HepG2 (cell line): ENCODE data around the gene CXCL17. TPM values are rescaled to one million over a fixed set of nuclear protein-coding genes. Genes with fewer than 3 reads are reported as not detected.

ENCODE experiments used
- ATAC-seq: fragments of 200-7000 bp; cut with Tn5 transposase; 3 replicates; pipeline ENCODE4 v1.9.1; 2020; ENCODE audit warnings: mild to moderate bottlenecking, moderate library complexity
- Bru-seq: library from RNA; stranded (reverse); fragments of 400-500 nt; gene quantifications from one replicate; lab custom pipeline; 2021; lab: Mats Ljungman, UMichigan
- BruChase-seq, 2 experiments: library from RNA; stranded (reverse); fragments of 400-500 nt; gene quantifications; one replicate each; lab custom pipeline; 2021; lab: Mats Ljungman, UMichigan
- BruUV-seq: library from RNA; stranded (reverse); fragments of 400-500 nt; replicated peaks from 2 replicates; lab custom pipeline; 2021; lab: Mats Ljungman, UMichigan
- CTCF ChIA-PET: fragments of 300-600 bp; formaldehyde crosslinking; extraction: SDS; loops from one replicate; lab custom pipeline; 2021; ENCODE audit warnings: low total read pairs, inconsistent platforms, low intra/inter-chr PET ratio; lab: Yijun Ruan, JAX
- POLR2A ChIA-PET: fragments of 350-600 bp; sonication (Branson Sonifier 250); formaldehyde crosslinking; loops from one replicate; lab custom pipeline; 2020; ENCODE audit warnings: antibody characterized with exemption, inconsistent platforms; lab: Yijun Ruan, JAX
- DNase-seq: peaks from one replicate; pipeline ENCODE4 v3.0.0-alpha.2; 2015; ENCODE audit warnings: low spot score
- FAIRE-seq: peaks from 3 replicates; lab custom pipeline; 2011; peaks lifted over from hg19 to GRCh38; lab: Jason Lieb, UNC
- H2AFZ ChIP-seq: one replicate; pipeline ENCODE4 v1.6.1; 2011; ENCODE audit warnings: low read length, inconsistent platforms
- H3K27ac ChIP-seq: fragments of 300-600 bp; 3 replicates; pipeline ENCODE4 v1.8.0; 2011; ENCODE audit warnings: mixed run types, mild to moderate bottlenecking, mixed read lengths, low read length, inconsistent platforms; ENCODE audit not compliant: insufficient read depth; ENCODE audit errors: extremely low read length
- H3K27me3 ChIP-seq, 2 experiments: fragments of 200-600 bp in 1 of 2; 2 replicates in 1 of 2; 3 replicates in 1 of 2; pipeline versions ENCODE4 v1.6.0 to v1.8.0; 2011; ENCODE audit warnings: low read length in 2 of 2, mild to moderate bottlenecking in 2 of 2, moderate library complexity in 2 of 2, inconsistent platforms in 1 of 2; ENCODE audit not compliant: insufficient read depth in 2 of 2, control insufficient read depth in 1 of 2
- H3K36me3 ChIP-seq, 2 experiments: fragments of 200-600 bp in 1 of 2; replicated peaks in 1 of 2; 2 replicates in 1 of 2; 3 replicates in 1 of 2; pipeline versions ENCODE4 v1.5.1 to v1.8.0; 2011; ENCODE audit warnings: low read length in 2 of 2, inconsistent platforms in 1 of 2; ENCODE audit not compliant: insufficient read depth in 2 of 2, control insufficient read depth in 1 of 2
- H3K4me1 ChIP-seq: 2 replicates; pipeline ENCODE4 v1.5.1; 2012; ENCODE audit warnings: low read length, inconsistent platforms; ENCODE audit not compliant: insufficient read depth
- H3K4me2 ChIP-seq: 2 replicates; pipeline ENCODE4 v1.6.0; 2011; ENCODE audit warnings: low read depth, low read length, inconsistent platforms
- H3K4me3 ChIP-seq, 3 experiments: fragments of 200-600 bp in 1 of 3; sonication (generic), shearing (Covaris generic) in 1 of 3; replicated peaks in 1 of 3; 2 replicates each; pipeline ENCODE4 v1.5.1; 2011 to 2016; ENCODE audit warnings: low read length in 3 of 3, inconsistent platforms in 2 of 3, low read depth in 2 of 3, mild to moderate bottlenecking in 2 of 3, control low read depth in 1 of 3, mixed read lengths in 1 of 3; ENCODE audit not compliant: insufficient read depth in 1 of 3
- H3K79me2 ChIP-seq: one replicate; pipeline ENCODE4 v1.6.1; 2011; ENCODE audit warnings: low read length, inconsistent platforms; ENCODE audit not compliant: insufficient read depth
- H3K9ac ChIP-seq: 2 replicates; pipeline ENCODE4 v1.6.0; 2011; ENCODE audit warnings: mild to moderate bottlenecking, low read depth, low read length, inconsistent platforms; ENCODE audit not compliant: insufficient read depth
- H3K9me3 ChIP-seq: 2 replicates; pipeline ENCODE4 v1.5.1; 2012; ENCODE audit warnings: mild to moderate bottlenecking, low read length
- H4K20me1 ChIP-seq: 2 replicates; pipeline ENCODE4 v1.6.0; 2011; ENCODE audit warnings: inconsistent platforms, mild to moderate bottlenecking, low read length, moderate library complexity; ENCODE audit not compliant: insufficient read depth
- CEBPB ChIP-seq: IDR thresholded peaks from 2 replicates; pipeline ENCODE4 v1.6.1; 2011; ENCODE audit warnings: low read depth, low read length, improper control_type of control experiment, borderline replicate concordance
- CEBPG ChIP-seq: IDR thresholded peaks from 2 replicates; pipeline ENCODE4 v1.6.1; 2016
- ZBTB38 ChIP-seq: sonication (generic); formaldehyde crosslinking; IDR thresholded peaks from 2 replicates; pipeline ENCODE4 v1.5.1; 2020; ENCODE audit warnings: mild to moderate bottlenecking, missing genetic modification reagents
- ZNF878 ChIP-seq: sonication (generic); formaldehyde crosslinking; IDR thresholded peaks from 2 replicates; pipeline ENCODE4 v1.8.1; 2023; ENCODE audit warnings: mild to moderate bottlenecking, missing genetic modification reagents, moderate library complexity
- WGBS: methylation state at CpG from one replicate; pipeline ENCODE4 v1.1.6; 2017; ENCODE audit warnings: low lambda C conversion rate; 5-methylcytosine and 5-hydroxymethylcytosine counted together
- in situ Hi-C: cut with HindIII; loops from 2 replicates; pipeline ENCODE4 v1.10.0; 2017; ENCODE audit warnings: low pct_unique_long_range_greater_than_20kb; ENCODE audit not compliant: extremely low pct_ligation_motif_present
- intact Hi-C: fragments of 100-400 bp; cut with micrococcal nuclease; formaldehyde crosslinking; loops from one replicate; pipeline ENCODE4 v1.10.0; 2022; ENCODE audit not compliant: unreplicated experiment
- long read RNA-seq, 2 experiments: library from RNA in 1 of 2; library from polyadenylated mRNA in 1 of 2; stranded (forward) in 1 of 2; unstranded in 1 of 2; transcript quantifications; one replicate each; pipeline ENCODE4 v2.0.0, GENCODE V29; 2019 to 2022
- polyA minus RNA-seq, 3 experiments: library from RNA; depleted of rRNA, polyadenylated mRNA; stranded (reverse); fragments of >200 nt; gene quantifications; 2 replicates each; pipeline ENCODE4 v1.2.3, GENCODE V29; 2011; ENCODE audit warnings: low replicate concordance in 1 of 3
- polyA plus RNA-seq, 8 experiments: library from polyadenylated mRNA; depleted of rRNA in 3 of 8; stranded (reverse) in 7 of 8; unstranded in 1 of 8; fragments of >200 nt; fragmentation: Illumina TruSeq in 4 of 8; extraction: Trizol in 4 of 8; gene quantifications; 2 replicates each; pipeline versions ENCODE4 v1.2.1 to v1.2.3, GENCODE V29; 2011 to 2016; ENCODE audit warnings: low read depth in 4 of 8, missing spikeins in 1 of 8, mixed read lengths in 1 of 8; ENCODE audit not compliant: insufficient read depth in 1 of 8
- total RNA-seq, 5 experiments: library from RNA; depleted of rRNA; stranded (reverse); fragments of >200 nt; fragmentation: Illumina TruSeq; extraction: Trizol; gene quantifications; 2 replicates each; pipeline ENCODE4 v1.2.3, GENCODE V29; 2016; ENCODE audit warnings: low read depth in 1 of 5
- TF ChIP-seq, protein P1 (sequence below): sonication (generic); formaldehyde crosslinking; IDR thresholded peaks from 2 replicates; pipeline ENCODE4 v1.4.0; 2020; ENCODE audit warnings: mild to moderate bottlenecking, missing genetic modification reagents
- TF ChIP-seq, protein P2 (sequence below): sonication (generic); formaldehyde crosslinking; IDR thresholded peaks from 2 replicates; pipeline ENCODE4 v1.5.0; 2020; ENCODE audit warnings: mild to moderate bottlenecking, missing genetic modification reagents, borderline replicate concordance

Gene CXCL17, protein sequence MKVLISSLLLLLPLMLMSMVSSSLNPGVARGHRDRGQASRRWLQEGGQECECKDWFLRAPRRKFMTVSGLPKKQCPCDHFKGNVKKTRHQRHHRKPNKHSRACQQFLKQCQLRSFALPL
- not detected in 2 replicates for total RNA-seq (2016; rRNA removed; fragmentation: Illumina TruSeq; extraction: Trizol)
- total RNA-seq (2016; cell fraction: cytosol; rRNA removed; fragmentation: Illumina TruSeq; extraction: Trizol; ENCODE audit: low read depth) = not detected in 2 replicates
- total RNA-seq (2016; cell fraction: insoluble cytoplasmic fraction; rRNA removed; fragmentation: Illumina TruSeq; extraction: Trizol) = not detected in 2 replicates
- total RNA-seq (2016; cell fraction: membrane; rRNA removed; fragmentation: Illumina TruSeq; extraction: Trizol) = not detected in 2 replicates
- not detected in 2 replicates for total RNA-seq (2016; cell fraction: nucleus; rRNA removed; fragmentation: Illumina TruSeq; extraction: Trizol)
- 0.10 and 0.12 TPM in 2 replicates for polyA plus RNA-seq (2011; rRNA removed)
- 0.06 and 0.07 TPM in 2 replicates for polyA plus RNA-seq (2011; cell fraction: cytosol; rRNA removed)
- not detected in 2 replicates for polyA plus RNA-seq (2011; cell fraction: nucleus; rRNA removed)
- polyA plus RNA-seq (2012) = 0.23 TPM in 1 of 2 replicates, not detected in the other
- polyA plus RNA-seq (2016; cell fraction: cytosol; fragmentation: Illumina TruSeq; extraction: Trizol; ENCODE audit: low read depth) = not detected in 2 replicates
- polyA plus RNA-seq (2016; cell fraction: insoluble cytoplasmic fraction; fragmentation: Illumina TruSeq; extraction: Trizol; ENCODE audit: low read depth) = not detected in 2 replicates
- polyA plus RNA-seq (2016; cell fraction: membrane; fragmentation: Illumina TruSeq; extraction: Trizol; ENCODE audit: low read depth) = not detected in 2 replicates
- not detected in 2 replicates for polyA plus RNA-seq (2016; cell fraction: nucleus; fragmentation: Illumina TruSeq; extraction: Trizol; ENCODE audit: insufficient read depth, low read depth)
- polyA minus RNA-seq (2011; rRNA and poly(A)+ RNA removed; ENCODE audit: low replicate concordance) = not detected in 2 replicates
- polyA minus RNA-seq (2011; cell fraction: cytosol; rRNA and poly(A)+ RNA removed) = not detected in 2 replicates
- polyA minus RNA-seq (2011; cell fraction: nucleus; rRNA and poly(A)+ RNA removed) = not detected in 2 replicates
- Bru-seq, nascent RNA = percentile 10 among the genes with signal in this experiment
- BruChase-seq, experiment 1, labeled RNA remaining after a 6-hour chase = percentile 7 among the genes with signal in this experiment
- not detected for BruChase-seq, experiment 2, labeled RNA remaining after a 2-hour chase
- long read RNA-seq, experiment 1, partial matches to known transcripts = 0 of 1 reads
- long read RNA-seq, experiment 1, other reads (novel, unspliced or antisense) = 0 of 1 reads
- long read RNA-seq, experiment 2 = 0 reads

DNA sequence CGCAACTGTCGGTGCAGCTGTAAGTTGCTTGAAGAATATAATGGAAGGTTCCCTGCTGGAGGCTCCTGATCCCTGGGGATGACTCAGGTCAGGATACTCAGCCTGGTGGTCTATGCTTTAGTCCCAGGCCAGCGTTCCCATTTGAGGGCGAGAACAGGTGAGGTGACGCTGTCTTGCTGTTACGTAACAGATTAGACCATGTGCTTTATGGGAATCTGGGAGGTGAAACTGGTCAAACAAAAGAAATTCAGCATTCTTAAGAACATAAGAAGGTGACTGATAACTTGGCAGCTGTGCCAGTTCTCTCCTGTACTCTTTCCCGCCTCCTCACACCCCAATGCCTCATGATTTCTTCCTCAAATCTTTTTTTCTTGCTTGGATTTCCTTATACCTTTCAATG is at the start of gene CXCL17:
Gene CXCL17, minus strand, starts transcription at position 114 of the 400 bp plus-strand sequence. CDS start 114 bp downstream, outside the sequence.
- no peaks in the 10 kb centered on the region for H3K36me3 ChIP-seq
- no peaks in the 10 kb centered on the region for H4K20me1 ChIP-seq
- no peak within 1 kb of the TSS for H3K4me3 ChIP-seq
- BruUV-seq = no TSS peak
- FAIRE-seq = no peak
- DNase-seq = no peak
- TF ChIP-seq CEBPG (CRISPR knock-in tag) (0 out of 2 replicates have a peak, but pooled peaks have one; percentile 9), ZBTB38 (CRISPR knock-in tag) (0 out of 2 replicates have a peak, but pooled peaks have one; percentile 42), ZNF878 (CRISPR knock-in tag) (0 out of 2 replicates have a peak, but pooled peaks have one; percentile 33), CEBPB (0 out of 2 replicates have a peak, but pooled peaks have one; percentile 20)
- TF ChIP-seq, protein P1, sequence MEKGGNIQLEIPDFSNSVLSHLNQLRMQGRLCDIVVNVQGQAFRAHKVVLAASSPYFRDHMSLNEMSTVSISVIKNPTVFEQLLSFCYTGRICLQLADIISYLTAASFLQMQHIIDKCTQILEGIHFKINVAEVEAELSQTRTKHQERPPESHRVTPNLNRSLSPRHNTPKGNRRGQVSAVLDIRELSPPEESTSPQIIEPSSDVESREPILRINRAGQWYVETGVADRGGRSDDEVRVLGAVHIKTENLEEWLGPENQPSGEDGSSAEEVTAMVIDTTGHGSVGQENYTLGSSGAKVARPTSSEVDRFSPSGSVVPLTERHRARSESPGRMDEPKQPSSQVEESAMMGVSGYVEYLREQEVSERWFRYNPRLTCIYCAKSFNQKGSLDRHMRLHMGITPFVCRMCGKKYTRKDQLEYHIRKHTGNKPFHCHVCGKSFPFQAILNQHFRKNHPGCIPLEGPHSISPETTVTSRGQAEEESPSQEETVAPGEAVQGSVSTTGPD (CRISPR knock-in tag) = no peak
- TF ChIP-seq, protein P2, sequence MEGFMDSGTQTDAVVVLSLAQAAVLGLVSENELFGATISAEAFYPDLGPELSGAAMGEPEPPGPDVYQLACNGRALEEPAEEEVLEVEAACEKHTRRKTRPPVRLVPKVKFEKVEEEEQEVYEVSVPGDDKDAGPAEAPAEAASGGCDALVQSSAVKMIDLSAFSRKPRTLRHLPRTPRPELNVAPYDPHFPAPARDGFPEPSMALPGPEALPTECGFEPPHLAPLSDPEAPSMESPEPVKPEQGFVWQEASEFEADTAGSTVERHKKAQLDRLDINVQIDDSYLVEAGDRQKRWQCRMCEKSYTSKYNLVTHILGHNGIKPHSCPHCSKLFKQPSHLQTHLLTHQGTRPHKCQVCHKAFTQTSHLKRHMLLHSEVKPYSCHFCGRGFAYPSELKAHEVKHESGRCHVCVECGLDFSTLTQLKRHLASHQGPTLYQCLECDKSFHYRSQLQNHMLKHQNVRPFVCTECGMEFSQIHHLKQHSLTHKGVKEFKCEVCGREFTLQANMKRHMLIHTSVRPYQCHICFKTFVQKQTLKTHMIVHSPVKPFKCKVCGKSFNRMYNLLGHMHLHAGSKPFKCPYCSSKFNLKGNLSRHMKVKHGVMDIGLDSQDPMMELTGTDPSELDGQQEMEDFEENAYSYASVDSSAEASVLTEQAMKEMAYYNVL (CRISPR knock-in tag) = no peak
- intact Hi-C loops = no loop called here
- H3K27me3 ChIP-seq = no peaks in the 10 kb centered on the region
- peak within 1 kb of the TSS; percentile 48 for H3K9ac ChIP-seq
- in situ Hi-C loops = no loop called here
- peak within 1 kb of the TSS; percentile 86 for H3K27ac ChIP-seq
- H3K4me2 ChIP-seq = peak within 1 kb of the TSS; percentile 55; the same call in 1 of the 2 replicates
- H3K9me3 ChIP-seq = no peaks in the 10 kb centered on the region
- H3K4me1 ChIP-seq = peaks cover 85% of the 10 kb centered on the region
- ChIA-PET CTCF (no interaction called here), POLR2A (interaction anchor here (1.9 kb wide), 1 partner anchor 9 kb away, joined by 9 read pairs; no protein-coding TSS in a partner anchor)
- 97% methylated on average over 7 of the region's 7 CpGs for WGBS
- H2AFZ ChIP-seq = no peak within 1 kb of the TSS
- no peak for ATAC-seq
- no peaks in the 10 kb centered on the region for H3K79me2 ChIP-seq
